K562 (cell line): ENCODE measurements around the gene KRT5. TPM values are rescaled to one million over a fixed set of nuclear protein-coding genes. Genes with fewer than 3 reads are reported as not detected.

Source experiments
- CSDE1 ChIP-seq, 2 experiments: fragments of 450-650 bp; IDR thresholded peaks; 2 replicates each; pipeline ENCODE4 v1.6.1; 2016; ENCODE audit warnings: mild to moderate bottlenecking in 1 of 2
- ZNF41 ChIP-seq: fragments of 250-450 bp; sonication (Bioruptor Pico); conservative IDR thresholded peaks from 2 replicates; pipeline ENCODE4 v1.4.0; 2020; ENCODE audit warnings: mild to moderate bottlenecking
- polyA plus RNA-seq, 8 experiments: library from polyadenylated mRNA; depleted of rRNA in 4 of 8; stranded (reverse) in 5 of 8; unstranded in 3 of 8; fragments of >200 nt; fragmentation: Nextera tagmentation in 2 of 8; fragmentation: Illumina TruSeq in 1 of 8; extraction: Ambion mirVana in 2 of 8; extraction: Trizol in 1 of 8; gene quantifications; 2 replicates each; pipeline versions ENCODE4 v1.2.1 to v1.2.3, GENCODE V29; 2011 to 2014; ENCODE audit warnings: inconsistent platforms in 1 of 8, missing spikeins in 1 of 8
- total RNA-seq, 7 experiments: library from RNA; depleted of rRNA in 6 of 7; stranded (reverse); fragments of >200 nt in 6 of 7; fragmentation: Illumina TruSeq in 2 of 7; extraction: Trizol in 2 of 7; gene quantifications; 2 replicates each; pipeline versions ENCODE4 v1.2.1 to v1.2.3, GENCODE V29; 2011 to 2021; ENCODE audit warnings: low replicate concordance in 1 of 7
- TF ChIP-seq, protein P1 (sequence below): fragments of 450-650 bp; IDR thresholded peaks from 2 replicates; pipeline ENCODE4 v1.6.1; 2017; ENCODE audit warnings: antibody characterized with exemption, mild to moderate bottlenecking
- TF ChIP-seq, protein P2 (sequence below): fragments of 200-800 bp; sonication (Bioruptor generic); IDR thresholded peaks from 2 replicates; pipeline ENCODE4 v1.6.1; 2016; ENCODE audit warnings: missing genetic modification characterization, missing compliant biosample characterization

The KRT5 gene
- total and polyA plus RNA-seq, 9 of the 15 experiments (the other 6 are each of a cell fraction or from before 2014, with no cell fraction given), result 0.32 TPM; not detected in 8

DNA sequence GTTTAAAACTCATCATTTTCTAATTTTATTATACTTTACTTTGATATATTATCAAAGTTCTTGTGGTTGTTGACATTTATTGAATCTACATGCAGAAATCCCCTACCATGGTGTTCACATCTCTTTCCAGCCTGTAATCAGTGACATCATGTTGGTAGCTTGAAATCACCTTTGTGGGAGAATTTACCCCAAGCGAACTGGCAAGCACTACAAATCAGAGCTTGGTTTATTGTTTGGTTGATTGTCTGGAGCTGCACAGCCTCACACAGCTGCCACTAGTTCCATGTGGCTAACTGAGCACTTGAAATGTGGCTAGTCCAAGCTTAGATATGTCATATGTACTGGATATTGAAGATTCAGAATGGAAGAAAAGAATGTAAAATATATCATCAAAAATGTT lies 15.4 kb upstream of the KRT5 start (continued):
- TF ChIP-seq, protein P1, sequence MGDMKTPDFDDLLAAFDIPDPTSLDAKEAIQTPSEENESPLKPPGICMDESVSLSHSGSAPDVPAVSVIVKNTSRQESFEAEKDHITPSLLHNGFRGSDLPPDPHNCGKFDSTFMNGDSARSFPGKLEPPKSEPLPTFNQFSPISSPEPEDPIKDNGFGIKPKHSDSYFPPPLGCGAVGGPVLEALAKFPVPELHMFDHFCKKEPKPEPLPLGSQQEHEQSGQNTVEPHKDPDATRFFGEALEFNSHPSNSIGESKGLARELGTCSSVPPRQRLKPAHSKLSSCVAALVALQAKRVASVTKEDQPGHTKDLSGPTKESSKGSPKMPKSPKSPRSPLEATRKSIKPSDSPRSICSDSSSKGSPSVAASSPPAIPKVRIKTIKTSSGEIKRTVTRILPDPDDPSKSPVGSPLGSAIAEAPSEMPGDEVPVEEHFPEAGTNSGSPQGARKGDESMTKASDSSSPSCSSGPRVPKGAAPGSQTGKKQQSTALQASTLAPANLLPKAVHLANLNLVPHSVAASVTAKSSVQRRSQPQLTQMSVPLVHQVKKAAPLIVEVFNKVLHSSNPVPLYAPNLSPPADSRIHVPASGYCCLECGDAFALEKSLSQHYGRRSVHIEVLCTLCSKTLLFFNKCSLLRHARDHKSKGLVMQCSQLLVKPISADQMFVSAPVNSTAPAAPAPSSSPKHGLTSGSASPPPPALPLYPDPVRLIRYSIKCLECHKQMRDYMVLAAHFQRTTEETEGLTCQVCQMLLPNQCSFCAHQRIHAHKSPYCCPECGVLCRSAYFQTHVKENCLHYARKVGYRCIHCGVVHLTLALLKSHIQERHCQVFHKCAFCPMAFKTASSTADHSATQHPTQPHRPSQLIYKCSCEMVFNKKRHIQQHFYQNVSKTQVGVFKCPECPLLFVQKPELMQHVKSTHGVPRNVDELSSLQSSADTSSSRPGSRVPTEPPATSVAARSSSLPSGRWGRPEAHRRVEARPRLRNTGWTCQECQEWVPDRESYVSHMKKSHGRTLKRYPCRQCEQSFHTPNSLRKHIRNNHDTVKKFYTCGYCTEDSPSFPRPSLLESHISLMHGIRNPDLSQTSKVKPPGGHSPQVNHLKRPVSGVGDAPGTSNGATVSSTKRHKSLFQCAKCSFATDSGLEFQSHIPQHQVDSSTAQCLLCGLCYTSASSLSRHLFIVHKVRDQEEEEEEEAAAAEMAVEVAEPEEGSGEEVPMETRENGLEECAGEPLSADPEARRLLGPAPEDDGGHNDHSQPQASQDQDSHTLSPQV, result no peak
- TF ChIP-seq, protein P2, sequence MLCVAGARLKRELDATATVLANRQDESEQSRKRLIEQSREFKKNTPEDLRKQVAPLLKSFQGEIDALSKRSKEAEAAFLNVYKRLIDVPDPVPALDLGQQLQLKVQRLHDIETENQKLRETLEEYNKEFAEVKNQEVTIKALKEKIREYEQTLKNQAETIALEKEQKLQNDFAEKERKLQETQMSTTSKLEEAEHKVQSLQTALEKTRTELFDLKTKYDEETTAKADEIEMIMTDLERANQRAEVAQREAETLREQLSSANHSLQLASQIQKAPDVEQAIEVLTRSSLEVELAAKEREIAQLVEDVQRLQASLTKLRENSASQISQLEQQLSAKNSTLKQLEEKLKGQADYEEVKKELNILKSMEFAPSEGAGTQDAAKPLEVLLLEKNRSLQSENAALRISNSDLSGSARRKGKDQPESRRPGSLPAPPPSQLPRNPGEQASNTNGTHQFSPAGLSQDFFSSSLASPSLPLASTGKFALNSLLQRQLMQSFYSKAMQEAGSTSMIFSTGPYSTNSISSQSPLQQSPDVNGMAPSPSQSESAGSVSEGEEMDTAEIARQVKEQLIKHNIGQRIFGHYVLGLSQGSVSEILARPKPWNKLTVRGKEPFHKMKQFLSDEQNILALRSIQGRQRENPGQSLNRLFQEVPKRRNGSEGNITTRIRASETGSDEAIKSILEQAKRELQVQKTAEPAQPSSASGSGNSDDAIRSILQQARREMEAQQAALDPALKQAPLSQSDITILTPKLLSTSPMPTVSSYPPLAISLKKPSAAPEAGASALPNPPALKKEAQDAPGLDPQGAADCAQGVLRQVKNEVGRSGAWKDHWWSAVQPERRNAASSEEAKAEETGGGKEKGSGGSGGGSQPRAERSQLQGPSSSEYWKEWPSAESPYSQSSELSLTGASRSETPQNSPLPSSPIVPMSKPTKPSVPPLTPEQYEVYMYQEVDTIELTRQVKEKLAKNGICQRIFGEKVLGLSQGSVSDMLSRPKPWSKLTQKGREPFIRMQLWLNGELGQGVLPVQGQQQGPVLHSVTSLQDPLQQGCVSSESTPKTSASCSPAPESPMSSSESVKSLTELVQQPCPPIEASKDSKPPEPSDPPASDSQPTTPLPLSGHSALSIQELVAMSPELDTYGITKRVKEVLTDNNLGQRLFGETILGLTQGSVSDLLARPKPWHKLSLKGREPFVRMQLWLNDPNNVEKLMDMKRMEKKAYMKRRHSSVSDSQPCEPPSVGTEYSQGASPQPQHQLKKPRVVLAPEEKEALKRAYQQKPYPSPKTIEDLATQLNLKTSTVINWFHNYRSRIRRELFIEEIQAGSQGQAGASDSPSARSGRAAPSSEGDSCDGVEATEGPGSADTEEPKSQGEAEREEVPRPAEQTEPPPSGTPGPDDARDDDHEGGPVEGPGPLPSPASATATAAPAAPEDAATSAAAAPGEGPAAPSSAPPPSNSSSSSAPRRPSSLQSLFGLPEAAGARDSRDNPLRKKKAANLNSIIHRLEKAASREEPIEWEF (CRISPR knock-in tag), result no peak
- TF ChIP-seq CSDE1 (IDR thresholded peaks at IDR 0.05) (no peak), ZNF41 (no peak)
